Erythroblast (primary cell): ENCODE results near the gene DPEP2.

Experiments used
- GATA1 ChIP-seq: IDR thresholded peaks from 2 replicates; pipeline ENCODE4 v1.6.1; 2011; ENCODE audit warnings: low read depth, mild to moderate bottlenecking, control low read depth, low read length, moderate library complexity
- POLR2A ChIP-seq: IDR thresholded peaks from 2 replicates; pipeline ENCODE4 v1.6.1; 2011; ENCODE audit warnings: mild to moderate bottlenecking, low read length

DNA sequence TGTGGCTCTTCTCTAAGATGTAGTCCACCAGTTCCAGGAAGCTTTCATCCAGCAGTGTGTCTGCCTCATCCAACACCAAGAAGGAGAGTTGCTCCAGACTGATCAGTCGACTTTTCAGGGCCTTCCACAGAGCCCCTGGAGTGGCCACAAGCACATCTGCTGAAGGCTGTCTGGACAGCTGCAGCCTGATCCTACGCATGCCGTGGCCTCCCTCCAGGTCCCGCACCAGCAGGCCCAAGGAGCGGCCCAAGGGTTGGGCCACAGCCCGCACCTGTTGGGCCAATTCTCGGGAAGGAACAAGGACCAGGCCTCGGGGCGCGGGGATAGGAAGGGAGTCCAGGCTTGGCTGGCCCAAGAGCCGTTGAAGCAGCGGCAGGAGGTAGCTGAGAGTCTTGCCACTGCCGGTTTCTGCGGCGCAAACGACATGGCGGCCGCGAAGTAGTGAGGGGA, 23.0 kb upstream of the DPEP2 start:
- TF ChIP-seq POLR2A (no peak), GATA1 (no peak)
